Colon (tissue), 2 donors: ENCODE measurements around the gene ORAI1.
"Not testable (repeated sequence)": the region's sequence is repeated elsewhere in the genome, so short reads cannot be mapped to it uniquely, and the experiment has no call there.

Source experiments
- FAIRE-seq: peaks from 2 replicates; lab custom pipeline; 2012; peaks lifted over from hg19 to GRCh38; lab: Jason Lieb, UNC
- donor health status: control.
- donor health status: control.

ORAI1 gene

GRCh38 chr12:121608301-121608700, 18.0 kb upstream of the ORAI1 start:
- FAIRE-seq, result no peak

GRCh38 chr12:121610239-121611149, 15.8 kb upstream of the ORAI1 start:
- FAIRE-seq, result no peak

GRCh38 chr12:121611306-121611705, 15.0 kb upstream of the ORAI1 start:
- FAIRE-seq, result no peak

- no peak for FAIRE-seq
Measured at GRCh38 chr12:121613462-121613861, 12.9 kb upstream of the ORAI1 start.

- no peak for FAIRE-seq
Measured at GRCh38 chr12:121614872-121615467, 11.4 kb upstream of the ORAI1 start.

GRCh38 chr12:121618659-121619233, 7.6 kb upstream of the ORAI1 start:
- no peak for FAIRE-seq

GRCh38 chr12:121620333-121620891, 5.9 kb upstream of the ORAI1 start:
- no peak for FAIRE-seq

GRCh38 chr12:121626853-121627640, 717 bp downstream of the ORAI1 start:
- no peak for FAIRE-seq

- FAIRE-seq, result no peak
Measured at GRCh38 chr12:121628037-121628436, 1.7 kb downstream of the ORAI1 start.

GRCh38 chr12:121628536-121628935, 2.2 kb downstream of the ORAI1 start:
- FAIRE-seq, result no peak

- no peak for FAIRE-seq
Measured at GRCh38 chr12:121630791-121631355, 4.5 kb downstream of the ORAI1 start.

- no peak for FAIRE-seq
Measured at GRCh38 chr12:121632069-121632970, 6.0 kb downstream of the ORAI1 start.

GRCh38 chr12:121633833-121634196, 7.5 kb downstream of the ORAI1 start:
- not testable (repeated sequence) for FAIRE-seq

GRCh38 chr12:121634836-121635235, 8.5 kb downstream of the ORAI1 start:
- no peak for FAIRE-seq

GRCh38 chr12:121637231-121637914, 11.0 kb downstream of the ORAI1 start:
- no peak for FAIRE-seq

- FAIRE-seq, result no peak
Measured at GRCh38 chr12:121638298-121639202, 12.2 kb downstream of the ORAI1 start.

- no peak for FAIRE-seq
Measured at GRCh38 chr12:121641343-121641630, 15.0 kb downstream of the ORAI1 start.

GRCh38 chr12:121648458-121649028, 22.2 kb downstream of the ORAI1 start:
- no peak for FAIRE-seq

GRCh38 chr12:121649322-121649721, 23.0 kb downstream of the ORAI1 start:
- FAIRE-seq, result no peak
